ENCODE data around the gene PRELID2. TPM values are rescaled to one million over a fixed set of nuclear protein-coding genes. Genes with fewer than 3 reads are reported as not detected.
"Not testable (repeated sequence)": the region's sequence is repeated elsewhere in the genome, so short reads cannot be mapped to it uniquely, and the experiment has no call there.

The PRELID2 gene
- total RNA-seq, 1 donor from 2014 or later = 24.8 TPM

DNA sequence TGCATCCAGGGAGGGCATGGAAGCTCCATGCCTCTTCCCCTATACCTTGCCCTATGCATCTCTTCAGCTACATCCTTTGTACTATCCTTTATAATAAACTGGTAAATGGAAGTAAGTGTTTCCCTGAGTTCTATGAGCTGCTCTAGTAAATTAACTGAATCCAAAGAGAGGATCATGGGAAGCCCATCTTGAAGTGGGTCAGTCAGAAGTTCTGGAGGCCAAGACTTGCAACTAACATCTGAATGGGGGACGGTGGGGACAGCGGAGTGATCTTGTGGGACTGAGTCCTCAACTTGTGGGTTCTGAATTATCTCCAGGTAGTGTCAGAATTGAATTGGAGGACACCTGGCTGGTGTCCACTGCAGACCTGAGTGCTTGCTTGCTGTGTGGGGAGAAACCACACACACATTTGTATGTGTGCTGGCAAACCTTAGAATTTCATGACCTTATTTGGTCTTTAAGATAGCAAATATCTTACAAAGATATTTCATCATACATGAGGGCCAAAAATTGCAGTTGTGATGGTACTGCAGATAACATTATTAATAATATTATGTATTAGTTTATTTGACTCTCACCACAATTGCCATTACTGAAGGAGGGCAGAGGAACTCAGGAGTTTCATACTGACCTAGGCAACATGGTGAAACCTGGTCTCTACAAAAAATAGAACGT, 5.5 kb upstream of the PRELID2 start:
- no peak for DNase-seq (ENCODE audit: low read depth)

DNA sequence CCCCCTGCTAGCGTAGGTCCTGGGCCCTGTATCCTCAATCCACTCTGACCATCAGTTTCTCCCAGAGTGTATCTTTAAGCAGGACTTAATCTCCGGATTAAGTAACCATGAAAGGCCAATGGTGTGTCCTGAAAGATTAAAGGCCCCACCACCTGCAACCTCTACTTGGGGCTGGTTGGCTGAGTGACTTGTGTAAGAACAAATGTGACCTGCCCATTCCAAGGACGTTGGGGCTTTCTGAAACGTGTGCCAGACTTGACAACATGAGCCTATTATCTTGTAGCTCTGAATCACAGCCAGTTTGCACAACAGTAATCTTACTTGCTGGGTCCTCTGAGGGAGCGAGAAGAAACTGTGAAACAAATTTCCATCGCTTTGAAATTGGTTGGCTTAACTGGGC, 3.1 kb upstream of the PRELID2 start:
- no peak for DNase-seq (ENCODE audit: low read depth)

DNA sequence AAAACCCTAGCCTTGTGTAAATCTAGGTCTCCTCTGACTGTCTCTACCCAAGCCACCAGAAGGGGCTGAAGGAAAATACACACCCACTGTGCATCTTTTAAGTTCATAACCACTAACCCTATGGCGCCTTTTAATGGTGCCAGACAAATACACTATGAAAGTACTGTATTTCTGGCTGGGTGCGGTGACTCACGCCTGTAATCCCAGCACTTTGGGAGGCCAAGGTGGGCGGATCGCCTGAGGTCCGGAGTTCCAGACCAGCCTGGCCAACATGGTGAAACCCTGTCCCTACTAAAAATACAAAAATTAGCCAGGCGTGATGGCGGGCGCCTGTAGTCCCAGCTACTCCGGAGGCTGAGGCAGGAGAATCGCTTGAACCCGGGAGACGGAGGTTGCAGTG, 1.1 kb upstream of the PRELID2 start:
- not testable (repeated sequence) for DNase-seq (ENCODE audit: low read depth)

DNA sequence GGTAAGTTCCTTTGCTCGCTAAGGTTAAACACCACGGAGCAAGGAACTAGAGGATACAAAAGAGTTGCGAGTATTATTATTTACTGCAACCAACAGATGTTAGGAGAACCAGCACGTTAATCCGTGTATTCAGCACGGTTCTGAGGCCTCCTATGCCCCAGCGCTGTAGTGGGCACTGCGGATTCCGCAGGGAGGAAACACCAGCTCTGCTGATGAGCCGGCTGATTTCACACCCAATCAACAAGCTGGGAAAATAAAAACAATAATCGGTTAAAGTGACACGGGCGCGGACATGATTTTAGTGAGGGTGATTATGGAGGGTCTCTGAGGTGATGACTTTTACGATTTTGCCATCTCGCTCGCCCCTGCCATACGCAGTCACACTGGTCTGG, 702 bp upstream of the PRELID2 start:
- no peak for DNase-seq (ENCODE audit: low read depth)

DNA sequence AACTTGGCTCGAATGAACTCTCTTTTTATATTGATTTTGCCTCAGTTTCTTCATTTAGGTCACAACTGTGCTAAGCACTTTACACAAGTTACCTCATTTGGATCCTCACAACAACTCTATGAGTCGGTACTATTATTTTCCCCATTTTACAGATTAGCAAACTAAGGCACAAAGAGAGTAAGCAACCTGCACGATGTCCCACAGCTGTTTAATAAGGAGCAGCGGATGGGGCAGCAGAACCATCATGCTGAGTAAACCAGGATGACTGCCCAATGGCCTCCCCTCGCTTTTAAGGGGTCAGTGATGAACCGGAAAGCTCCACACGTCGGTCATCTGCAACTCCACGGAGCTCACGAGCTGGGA, 607 bp downstream of the PRELID2 start:
- DNase-seq (ENCODE audit: low read depth) = no peak

DNA sequence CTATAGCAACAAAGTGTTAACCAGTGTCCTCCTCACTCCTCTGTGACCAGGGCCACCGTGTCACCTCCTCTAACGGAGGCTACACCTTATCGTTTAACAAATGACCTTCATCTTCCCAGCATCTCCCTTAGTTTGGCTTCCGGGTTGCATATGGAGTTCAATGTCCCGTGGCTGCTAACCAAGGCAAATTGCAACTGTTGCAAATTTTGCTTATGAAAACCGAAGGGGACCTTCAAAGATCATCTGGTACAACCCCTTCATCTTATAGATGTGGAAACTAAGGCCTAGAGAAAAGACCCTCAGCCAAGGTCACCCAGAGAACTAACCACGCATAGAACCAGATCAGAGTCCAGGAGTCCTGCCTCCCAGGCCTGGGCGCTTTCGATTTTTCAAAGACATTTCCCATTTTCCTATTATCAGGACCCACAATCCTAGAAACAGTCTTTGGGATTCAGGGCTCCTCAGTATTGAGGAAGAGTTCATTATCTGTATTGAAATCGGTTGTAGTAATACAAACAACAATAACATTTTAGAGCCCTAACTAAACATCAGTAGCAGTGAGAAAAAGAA, 1.4 kb downstream of the PRELID2 start:
- DNase-seq (ENCODE audit: low read depth) = no peak

DNA sequence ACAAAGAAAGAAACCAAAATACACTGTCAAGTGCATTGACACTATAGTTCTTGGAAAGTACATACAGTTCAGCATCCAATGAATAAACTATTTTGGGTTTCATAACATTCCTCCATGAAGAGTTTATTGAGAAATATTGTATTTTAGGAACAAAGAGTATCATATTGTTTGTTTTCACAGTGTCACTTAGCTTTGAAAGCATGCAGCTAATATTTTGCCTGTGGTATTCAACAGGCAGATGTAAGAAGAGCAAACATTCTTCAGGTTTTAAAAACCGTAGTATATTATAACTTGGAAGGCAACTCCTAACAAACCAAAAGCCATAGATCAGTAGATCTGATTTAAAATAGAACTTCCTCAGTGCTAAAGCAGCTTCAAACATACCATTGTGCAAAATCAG, 4.5 kb downstream of the PRELID2 start:
- no peak for DNase-seq (ENCODE audit: low read depth)

DNA sequence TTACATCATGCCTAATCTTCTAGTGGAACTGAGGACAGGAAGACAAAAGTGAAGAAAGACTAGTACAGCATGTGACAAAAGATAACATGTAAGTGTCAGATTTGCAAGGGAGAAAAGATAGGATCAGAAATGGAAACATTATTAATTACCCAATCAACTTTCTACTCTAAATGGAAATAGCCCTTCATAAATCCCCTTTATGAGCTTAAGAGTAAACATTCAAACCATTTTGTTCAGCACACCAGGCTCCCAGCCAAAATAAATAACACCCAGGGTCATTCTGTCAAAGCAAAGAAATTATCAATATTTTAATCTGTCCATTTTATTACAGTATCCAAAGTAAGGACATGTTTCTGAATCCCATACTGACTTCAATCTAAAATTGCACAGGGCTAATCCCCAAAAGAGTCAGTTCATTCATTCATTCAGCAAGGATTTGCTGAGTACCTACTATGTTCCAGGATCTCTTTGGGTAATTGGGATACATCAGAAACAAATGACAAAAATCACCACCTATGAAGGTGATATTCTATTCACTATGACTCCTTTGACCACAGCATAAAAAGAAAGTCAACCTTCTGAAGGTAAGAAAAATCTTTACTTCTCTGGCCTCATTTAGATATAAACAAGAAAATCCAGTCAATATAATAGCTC, 5.3 kb downstream of the PRELID2 start:
- DNase-seq (ENCODE audit: low read depth) = peak; percentile 6

DNA sequence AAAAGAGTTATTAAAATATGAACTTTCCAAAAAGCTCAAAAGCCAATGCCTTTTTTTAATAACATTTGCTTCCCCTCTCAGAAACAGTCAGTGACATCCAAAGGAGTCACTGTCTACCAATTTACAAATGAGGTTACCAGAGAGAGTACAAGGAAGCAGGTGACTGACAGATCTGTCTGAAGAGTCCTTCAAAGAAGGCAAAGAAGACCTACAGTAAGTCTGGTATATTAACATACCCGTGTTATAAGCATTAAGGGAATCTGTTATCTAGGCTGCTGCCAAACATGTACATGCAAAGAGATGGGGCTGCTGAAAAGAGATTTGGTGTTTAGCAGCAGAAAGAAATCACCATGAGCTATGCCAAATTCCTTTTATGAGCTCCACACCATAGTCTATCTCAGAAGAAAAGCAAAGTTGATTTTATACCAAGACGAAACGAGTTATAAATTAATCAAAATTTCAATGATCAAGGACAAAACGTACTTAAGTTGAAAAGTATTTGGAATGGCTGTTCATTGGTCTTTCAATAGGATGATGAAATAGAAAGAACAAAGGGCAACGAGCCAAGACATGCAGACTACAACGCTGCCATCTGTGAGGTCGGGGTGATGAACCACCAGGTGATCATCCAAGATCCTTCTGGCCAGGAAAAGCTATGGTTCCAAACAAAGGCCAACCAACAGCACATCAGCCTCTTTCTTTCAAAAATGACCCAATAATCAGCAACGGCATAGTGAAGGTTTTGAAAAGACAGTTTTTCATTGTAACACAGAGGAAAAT, 8.1 kb downstream of the PRELID2 start:
- no peak for DNase-seq (ENCODE audit: low read depth)

DNA sequence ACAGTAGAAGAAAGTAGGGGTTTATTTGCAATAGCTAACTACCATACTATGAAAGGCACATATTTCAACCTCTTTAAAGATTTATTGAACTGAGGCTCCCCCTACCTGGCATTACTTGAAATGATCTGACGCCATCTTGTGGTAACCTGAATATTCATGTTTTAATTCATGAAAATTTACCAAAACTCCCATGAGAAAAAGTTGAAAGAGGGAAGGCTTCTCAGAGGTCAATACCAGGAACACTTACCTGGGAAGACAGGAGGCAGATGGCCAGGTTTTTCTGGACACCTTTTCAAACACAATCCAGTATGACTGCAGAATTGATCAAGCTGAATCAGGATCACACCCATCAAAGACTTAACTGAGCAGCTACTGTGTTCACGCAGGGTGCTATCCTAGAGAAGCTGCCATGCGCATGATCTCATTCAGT, 9.4 kb downstream of the PRELID2 start:
- peak; percentile 65 for DNase-seq (ENCODE audit: low read depth)

DNA sequence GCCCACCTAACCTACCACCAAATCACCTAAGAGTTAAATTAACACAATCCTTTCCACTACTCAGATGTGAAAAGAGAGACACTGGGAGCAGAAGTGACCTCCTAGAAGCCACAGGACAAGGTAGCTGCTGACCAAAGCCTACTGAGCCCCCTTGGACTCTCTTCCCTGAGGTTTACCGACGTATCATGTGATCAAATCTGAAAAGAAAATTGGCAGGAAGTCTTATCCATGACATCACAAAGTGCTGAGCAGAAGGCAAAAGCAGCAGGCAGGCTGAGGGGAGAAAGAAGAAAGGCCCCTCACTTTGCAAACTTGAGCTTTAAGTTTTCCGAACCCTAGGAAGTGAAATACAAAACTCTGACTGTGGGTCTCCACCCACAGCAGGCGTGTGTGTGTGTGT, 11.1 kb downstream of the PRELID2 start:
- DNase-seq (ENCODE audit: low read depth) = peak; percentile 38

DNA sequence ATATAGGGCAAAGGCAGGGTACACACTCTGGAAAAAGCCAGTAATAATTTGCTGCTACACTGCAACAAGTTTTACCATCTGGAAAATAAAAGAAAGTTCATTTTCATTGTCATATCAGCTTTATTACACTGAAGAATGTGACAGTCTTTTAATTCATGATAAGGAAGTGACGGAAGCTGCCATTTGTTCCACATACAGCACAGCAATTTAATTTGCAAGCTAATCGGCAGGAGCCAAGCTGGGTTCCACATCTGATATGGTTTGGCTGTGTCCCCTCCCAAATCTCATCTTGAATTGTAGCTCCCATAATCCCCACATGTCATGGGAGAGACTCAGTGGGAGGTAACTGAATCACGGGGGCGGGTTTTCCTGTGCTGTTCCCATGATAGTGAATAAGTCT, 16.5 kb downstream of the PRELID2 start:
- DNase-seq (ENCODE audit: low read depth) = no peak

DNA sequence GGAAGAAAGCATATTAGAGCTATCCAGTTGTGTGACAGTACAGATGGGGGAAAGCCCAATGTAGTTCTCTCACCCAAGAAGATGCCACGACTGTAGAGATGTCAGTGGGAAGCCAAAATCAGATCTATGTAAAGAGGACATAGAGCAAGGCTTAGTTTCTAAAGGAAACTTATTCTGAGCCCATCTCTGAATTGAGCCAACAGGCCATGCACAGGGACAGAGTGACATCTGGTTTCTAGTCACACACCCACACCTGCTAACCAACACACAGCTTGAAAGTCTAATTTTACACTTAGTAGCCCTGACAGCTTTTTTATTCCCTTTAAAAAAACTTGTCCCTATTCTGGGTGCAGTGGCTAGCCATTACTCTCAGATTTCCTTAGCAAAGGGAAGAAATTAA, 22.3 kb downstream of the PRELID2 start:
- DNase-seq (ENCODE audit: low read depth) = no peak

DNA sequence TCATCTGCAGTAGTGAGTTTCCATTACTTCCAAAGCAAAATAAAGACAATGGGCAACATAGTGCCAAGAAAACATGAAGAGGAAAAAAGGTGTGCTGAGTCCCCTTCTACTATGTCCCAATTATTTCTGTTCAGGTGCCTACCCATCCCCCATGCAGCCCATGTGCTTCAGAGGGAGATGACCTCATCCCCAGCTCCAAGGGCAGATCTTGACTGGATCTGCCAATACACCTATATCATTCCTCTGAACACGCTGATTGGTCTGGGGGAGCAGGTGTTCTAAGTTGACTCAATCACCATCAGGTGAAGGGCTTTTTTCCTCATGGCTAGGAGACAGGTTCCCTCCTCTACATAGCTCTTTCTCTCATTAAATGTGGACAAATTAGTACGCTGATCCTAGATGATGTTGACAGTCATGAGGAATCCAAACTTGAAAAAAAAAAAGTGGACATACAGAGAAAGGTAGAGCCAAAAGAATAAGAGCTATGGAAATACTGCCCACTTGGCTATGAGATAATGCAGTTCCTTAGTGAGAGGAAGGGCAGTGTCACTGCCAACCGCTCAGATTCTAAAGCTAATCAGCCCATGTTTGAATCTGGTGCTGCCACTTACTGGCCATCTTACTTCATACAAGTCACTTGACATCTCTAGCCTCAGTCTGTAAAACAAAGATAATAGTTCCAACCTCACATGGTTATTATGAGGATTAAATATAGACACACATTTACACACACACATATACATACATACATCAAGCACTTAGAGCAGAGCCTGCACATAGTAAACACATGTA, 23.1 kb downstream of the PRELID2 start:
- peak; percentile 61 for DNase-seq (ENCODE audit: low read depth)

DNA sequence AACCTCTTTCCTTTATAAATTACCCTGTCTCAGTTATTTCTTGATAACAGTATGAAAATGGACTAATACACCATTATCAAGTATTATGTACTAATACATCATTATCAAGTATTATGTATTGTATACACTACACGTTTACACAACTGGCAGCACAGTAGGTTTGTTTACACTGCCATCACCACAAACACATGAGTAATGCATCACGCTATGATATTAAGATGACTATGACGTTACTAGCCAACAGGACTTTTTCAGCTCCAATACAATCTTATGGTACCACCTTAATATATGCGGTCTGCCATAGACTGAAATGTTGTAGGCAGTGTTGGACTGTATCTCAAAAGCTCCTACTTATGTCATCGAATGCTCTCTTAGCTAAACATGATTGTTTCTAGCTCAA, 28.2 kb downstream of the PRELID2 start:
- DNase-seq (ENCODE audit: low read depth) = no peak

DNA sequence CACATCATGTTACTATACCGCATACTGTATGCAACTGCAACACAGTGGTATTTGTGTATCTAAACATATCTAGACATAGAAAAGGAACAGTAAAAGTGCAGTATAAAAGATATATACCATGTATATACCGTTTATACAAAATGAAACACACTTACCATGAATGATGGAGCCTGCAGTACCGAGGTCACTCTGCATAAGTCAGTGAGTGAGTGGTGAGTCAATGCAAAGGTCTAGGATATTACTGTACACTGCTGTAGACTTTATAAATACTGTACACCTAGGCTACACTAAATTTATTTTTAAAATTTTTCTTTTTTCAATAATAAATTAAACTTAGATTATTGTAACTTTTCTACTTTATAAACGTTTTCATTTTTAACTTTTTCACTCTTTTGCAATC, 29.3 kb downstream of the PRELID2 start:
- no peak for DNase-seq (ENCODE audit: low read depth)

DNA sequence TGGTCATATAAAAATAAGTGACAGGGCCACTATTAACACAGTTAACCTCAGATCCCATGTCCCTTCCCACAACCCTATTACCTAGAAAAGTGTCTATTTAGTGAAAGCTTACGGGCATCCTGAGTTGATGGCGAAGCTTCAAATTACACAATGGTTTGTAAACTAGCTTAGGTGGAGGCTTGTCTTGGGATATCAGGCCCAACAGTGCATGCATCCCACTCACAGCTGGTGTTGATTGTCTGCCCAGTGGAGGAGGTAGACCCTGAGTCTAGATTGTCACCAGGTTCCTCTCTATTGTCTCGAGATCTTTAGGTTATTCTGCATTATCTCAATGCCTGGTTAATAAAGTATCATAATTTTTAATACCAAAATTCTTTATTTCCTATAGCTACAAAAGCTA, 30.4 kb downstream of the PRELID2 start:
- no peak for DNase-seq (ENCODE audit: low read depth)

DNA sequence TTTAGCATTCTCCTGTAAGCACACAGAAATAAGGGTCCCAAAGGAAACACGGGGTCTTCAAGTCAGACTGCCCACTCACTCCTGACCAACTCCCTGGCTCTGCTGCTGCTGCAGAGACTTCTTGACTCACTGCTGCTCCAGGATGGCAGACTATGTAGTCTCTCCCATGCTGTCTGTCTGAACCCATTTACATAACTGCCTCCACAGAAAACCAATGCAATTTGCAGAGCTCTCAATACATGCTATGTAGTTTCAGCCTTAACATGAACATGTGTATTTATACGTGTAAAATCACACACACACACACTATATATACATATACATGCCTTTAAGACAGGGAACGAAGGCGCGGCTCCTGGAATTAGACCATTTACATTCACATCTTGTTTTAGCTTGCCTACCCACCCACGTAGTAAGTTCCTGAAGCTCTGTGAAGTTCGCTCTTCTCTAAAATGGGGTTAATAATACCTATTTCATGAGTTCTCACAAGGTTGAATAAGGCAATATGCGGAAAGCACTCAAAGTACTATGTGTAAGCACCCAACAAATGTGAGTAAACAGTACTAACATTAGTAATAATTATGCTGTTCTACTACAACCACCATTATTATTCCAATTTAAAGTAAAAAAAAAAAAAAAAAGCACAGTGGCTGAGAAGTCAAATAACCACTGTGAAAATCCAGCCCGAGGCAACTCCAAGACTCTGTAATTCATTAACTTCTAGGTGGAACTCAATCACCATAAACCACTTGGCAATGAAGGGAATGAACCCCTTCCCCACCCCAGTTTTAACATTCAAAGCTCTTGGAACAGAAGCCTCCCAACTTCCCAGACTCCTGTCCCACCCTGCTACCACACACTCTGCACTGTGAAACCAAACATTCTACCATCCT, 31.8 kb downstream of the PRELID2 start:
- peak; percentile 78 for DNase-seq (ENCODE audit: low read depth)

DNA sequence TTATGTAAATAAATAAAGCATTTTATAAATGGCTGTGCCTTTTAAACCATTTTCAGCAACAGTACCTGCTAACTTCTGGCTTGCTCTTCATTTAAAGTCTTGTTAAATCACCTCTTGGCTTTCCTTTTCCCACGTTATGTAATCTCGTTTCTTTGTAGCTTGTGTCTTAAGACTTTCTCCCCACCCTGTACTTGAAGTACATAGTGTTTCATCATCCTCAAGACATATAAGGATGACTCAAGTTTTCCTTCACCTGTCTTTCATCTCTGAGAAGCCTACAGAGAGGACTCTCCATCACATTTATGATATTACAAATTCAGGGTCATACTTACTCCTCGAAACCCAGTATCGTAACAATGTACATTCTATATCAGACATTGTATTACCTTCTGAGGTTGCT, 33.9 kb downstream of the PRELID2 start:
- DNase-seq (ENCODE audit: low read depth) = peak; percentile 4

DNA sequence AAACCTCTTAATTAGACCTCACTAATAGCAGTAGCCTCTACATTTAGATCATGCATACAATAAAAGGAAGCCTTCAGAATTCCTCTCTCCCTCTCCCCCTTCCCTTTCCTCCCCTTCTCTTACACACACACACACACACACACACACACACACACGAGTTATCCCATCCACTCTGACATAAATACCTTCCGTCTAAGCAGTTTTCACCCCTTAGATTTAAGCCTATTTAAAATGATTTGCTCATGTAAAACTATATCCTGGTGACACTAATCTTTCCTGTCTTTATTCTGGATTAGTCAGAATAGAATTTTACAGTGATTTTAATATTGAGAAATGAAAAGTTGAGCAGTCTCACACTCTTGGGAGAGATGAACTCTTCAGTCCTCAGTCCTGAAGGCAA, 35.0 kb downstream of the PRELID2 start:
- DNase-seq (ENCODE audit: low read depth) = no peak

DNA sequence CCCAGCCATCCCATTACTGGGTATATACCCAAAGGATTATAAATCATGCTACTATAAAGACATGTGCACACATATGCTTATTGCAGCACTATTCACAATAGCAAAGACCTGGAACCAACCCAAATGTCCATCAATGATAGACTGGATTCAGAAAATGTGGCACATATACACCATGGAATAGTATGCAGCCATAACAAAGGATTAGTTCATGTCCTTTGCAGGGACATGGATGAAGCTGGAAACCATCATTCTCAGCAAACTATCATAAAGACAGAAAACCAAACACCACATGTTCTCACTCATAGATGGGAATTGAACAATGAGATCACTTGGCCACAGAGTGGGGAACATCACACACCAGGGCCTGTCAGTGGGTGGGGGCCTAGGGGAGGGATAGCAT, 36.6 kb downstream of the PRELID2 start:
- DNase-seq (ENCODE audit: low read depth) = not testable (repeated sequence)
